GM23338 (cell line): ENCODE results near the gene ASXL3. TPM values are rescaled to one million over a fixed set of nuclear protein-coding genes. Genes with fewer than 3 reads are reported as not detected.

Experiments
- ATAC-seq: fragments of 200-7000 bp; cut with Tn5 transposase; 3 replicates; pipeline ENCODE4 v1.9.1; 2020
- DNase-seq: peaks from one replicate; pipeline ENCODE4 v3.0.0-alpha.2; 2015; ENCODE audit warnings: low spot score
- H2AFZ ChIP-seq: fragments of 200-600 bp; sonication (generic); 2 replicates; pipeline ENCODE4 v1.8.0; 2016; ENCODE audit warnings: antibody characterized with exemption, mild to moderate bottlenecking, moderate library complexity
- H3F3A ChIP-seq: fragments of 200-600 bp; sonication (generic); replicated peaks from 2 replicates; pipeline ENCODE4 v1.8.0; 2017; ENCODE audit warnings: antibody characterized with exemption, mixed run types, low read depth
- H3K27ac ChIP-seq: fragments of 200-600 bp; sonication (generic); 2 replicates; pipeline ENCODE4 v1.6.1; 2016; ENCODE audit warnings: low read depth
- H3K27me3 ChIP-seq: fragments of 200-600 bp; sonication (generic); 2 replicates; pipeline ENCODE4 v1.8.0; 2016; ENCODE audit warnings: mild to moderate bottlenecking, mixed run types, moderate library complexity; ENCODE audit not compliant: insufficient read depth
- H3K36me3 ChIP-seq: fragments of 200-600 bp; sonication (generic); 2 replicates; pipeline ENCODE4 v1.8.0; 2016; ENCODE audit warnings: mild to moderate bottlenecking; ENCODE audit not compliant: insufficient read depth
- H3K4me1 ChIP-seq: fragments of 200-600 bp; sonication (generic); 2 replicates; pipeline ENCODE4 v1.8.0; 2016; ENCODE audit warnings: mild to moderate bottlenecking, moderate library complexity; ENCODE audit not compliant: insufficient read depth
- H3K4me2 ChIP-seq: fragments of 200-600 bp; sonication (generic); 2 replicates; pipeline ENCODE4 v1.7.1; 2017; ENCODE audit warnings: mixed run types
- H3K4me3 ChIP-seq: fragments of 200-600 bp; sonication (generic); 2 replicates; pipeline ENCODE4 v1.6.1; 2016; ENCODE audit warnings: mixed run types
- H3K79me2 ChIP-seq: fragments of 200-600 bp; sonication (generic); replicated peaks from 2 replicates; pipeline ENCODE4 v1.8.0; 2017; ENCODE audit warnings: mild to moderate bottlenecking; ENCODE audit not compliant: insufficient read depth
- H3K9me2 ChIP-seq: fragments of 200-600 bp; sonication (generic); 2 replicates; pipeline ENCODE4 v1.8.0; 2017; ENCODE audit not compliant: insufficient read depth
- H4K20me1 ChIP-seq: fragments of 200-600 bp; sonication (generic); replicated peaks from 2 replicates; pipeline ENCODE4 v1.8.0; 2017; ENCODE audit warnings: mild to moderate bottlenecking; ENCODE audit not compliant: insufficient read depth
- H3K27ac Mint-ChIP-seq: 2 replicates; pipeline ENCODE4 v1.8.0; 2020; ENCODE audit warnings: inconsistent platforms, mild to moderate bottlenecking, moderate library complexity, mixed read lengths
- H3K27me3 Mint-ChIP-seq: 3 replicates; pipeline ENCODE4 v1.8.0; 2022; ENCODE audit warnings: low read depth, mild to moderate bottlenecking, moderate library complexity, mixed read lengths, inconsistent platforms; ENCODE audit not compliant: insufficient read depth, poor library complexity
- H3K36me3 Mint-ChIP-seq: 3 replicates; pipeline ENCODE4 v1.8.0; 2021; ENCODE audit warnings: low read depth, mild to moderate bottlenecking, inconsistent platforms, moderate library complexity, mixed read lengths
- H3K4me1 Mint-ChIP-seq: 3 replicates; pipeline ENCODE4 v1.8.0; 2020; ENCODE audit warnings: mild to moderate bottlenecking, inconsistent platforms, mixed read lengths
- H3K4me3 Mint-ChIP-seq: 3 replicates; pipeline ENCODE4 v1.8.0; 2021; ENCODE audit warnings: moderate library complexity, mild to moderate bottlenecking, inconsistent platforms, mixed read lengths
- H3K9me3 Mint-ChIP-seq: 3 replicates; pipeline ENCODE4 v1.8.0; 2020; ENCODE audit warnings: moderate library complexity, mild to moderate bottlenecking, inconsistent platforms, mixed read lengths
- CREB1 ChIP-seq: fragments of 250-450 bp; sonication (Bioruptor Pico); IDR thresholded peaks from 2 replicates; pipeline ENCODE4 v1.5.0; 2020; ENCODE audit warnings: low read depth, mild to moderate bottlenecking, moderate library complexity
- CTCF ChIP-seq, 2 experiments: fragments of 200-600 bp in 1 of 2; sonication (generic) in 1 of 2; conservative IDR thresholded peaks; 2 replicates each; pipeline versions ENCODE4 v1.5.1 to v1.6.1; 2016 to 2017; ENCODE audit warnings: antibody characterized with exemption in 2 of 2, low read depth in 2 of 2, mild to moderate bottlenecking in 2 of 2, moderate library complexity in 1 of 2
- ETS1 ChIP-seq: IDR thresholded peaks from 2 replicates; pipeline ENCODE4 v1.6.1; 2016; ENCODE audit warnings: antibody characterized with exemption
- EZH2 ChIP-seq: fragments of 200-600 bp; sonication (generic); IDR thresholded peaks from one replicate; pipeline ENCODE4 v1.8.0; 2017; ENCODE audit warnings: antibody characterized with exemption, mild to moderate bottlenecking, low read depth; ENCODE audit not compliant: unreplicated experiment
- EZH2phosphoT487 ChIP-seq: fragments of 200-600 bp; sonication (generic); IDR thresholded peaks from one replicate; pipeline ENCODE4 v1.8.1; 2018; ENCODE audit warnings: antibody characterized with exemption; ENCODE audit not compliant: unreplicated experiment
- JUNB ChIP-seq: IDR thresholded peaks from one replicate; pipeline ENCODE4 v1.6.1; 2016; ENCODE audit warnings: antibody characterized with exemption; ENCODE audit not compliant: unreplicated experiment
- NANOG ChIP-seq: IDR thresholded peaks from 2 replicates; pipeline ENCODE4 v1.6.1; 2016; ENCODE audit warnings: antibody characterized with exemption, borderline replicate concordance
- POLR2AphosphoS5 ChIP-seq: IDR thresholded peaks from 2 replicates; pipeline ENCODE4 v1.6.1; 2016; ENCODE audit warnings: antibody characterized with exemption, low read depth
- REST ChIP-seq: IDR thresholded peaks from one replicate; pipeline ENCODE4 v1.6.1; 2018; ENCODE audit warnings: antibody characterized with exemption; ENCODE audit not compliant: unreplicated experiment
- STAT1 ChIP-seq: IDR thresholded peaks from one replicate; pipeline ENCODE4 v1.6.1; 2016; ENCODE audit warnings: antibody characterized with exemption; ENCODE audit not compliant: unreplicated experiment
- ZNF114 ChIP-seq: fragments of 250-450 bp; sonication (Bioruptor Pico); IDR thresholded peaks from 2 replicates; pipeline ENCODE4 v1.5.0; 2020; ENCODE audit warnings: mild to moderate bottlenecking, moderate library complexity
- ZNF331 ChIP-seq: fragments of 250-450 bp; sonication (Bioruptor Pico); IDR thresholded peaks from 2 replicates; pipeline ENCODE4 v1.5.0; 2020; ENCODE audit warnings: low read depth, mild to moderate bottlenecking, moderate library complexity
- ZNF462 ChIP-seq: fragments of 250-450 bp; sonication (Bioruptor Pico); IDR thresholded peaks from 2 replicates; pipeline ENCODE4 v1.5.0; 2020; ENCODE audit warnings: mild to moderate bottlenecking, moderate library complexity
- polyA plus RNA-seq: library from polyadenylated mRNA; unstranded; fragments of >200 nt; fragmentation: Nextera tagmentation; extraction: Ambion mirVana; gene quantifications from 2 replicates; pipeline ENCODE4 v1.2.1, GENCODE V29; 2016
- total RNA-seq: library from RNA; depleted of rRNA; stranded (reverse); fragments of >200 nt; shearing (Covaris generic); gene quantifications from 2 replicates; pipeline ENCODE4 v1.2.3, GENCODE V29; 2014

ASXL3 gene
- total and polyA plus RNA-seq, 2 experiments from 2014 or later, result 0.23 to 1.4 TPM

GRCh38 chr18:33540392-33540791 is 37.6 kb upstream of the ASXL3 start:
- Histone ChIP-seq H3K4me3 (no peak overlapping the region), H2AFZ (no peak overlapping the region), H3K4me2 (no peak overlapping the region), H3K4me1 (no peaks in the 10 kb centered on the region), H3K27ac (no peak overlapping the region), H3K27me3 (no peaks in the 10 kb centered on the region), H3K36me3 (no peaks in the 10 kb centered on the region), H3K79me2 (no peaks in the 10 kb centered on the region), H3K9me2 (no peaks in the 10 kb centered on the region), H3F3A (no peaks in the 10 kb centered on the region), H4K20me1 (no peaks in the 10 kb centered on the region)
- ATAC-seq (no peak), DNase-seq (no peak)
- Mint-ChIP-seq H3K27me3 (no peaks in the 10 kb centered on the region), H3K27ac (no peak overlapping the region), H3K9me3 (no peaks in the 10 kb centered on the region), H3K4me3 (no peak overlapping the region), H3K4me1 (peaks cover 8% of the 10 kb centered on the region; the same call in 2 of the 3 replicates), H3K36me3 (no peaks in the 10 kb centered on the region)
- no peak for TF ChIP-seq NANOG
- TF ChIP-seq CTCF (conservative IDR thresholded peaks at IDR 0.05; ENCODE audit: low read depth in 2 of 2), result no peak
- TF ChIP-seq ETS1, result no peak
- TF ChIP-seq REST, result no peak
- no peak for TF ChIP-seq ZNF331
- TF ChIP-seq STAT1, result no peak
- TF ChIP-seq CREB1, result no peak
- no peak for TF ChIP-seq ZNF114 (CRISPR knock-in tag)
- no peak for TF ChIP-seq EZH2
- no peak for TF ChIP-seq EZH2phosphoT487
- no peak for TF ChIP-seq POLR2AphosphoS5
- no peak for TF ChIP-seq JUNB
- no peak for TF ChIP-seq ZNF462 (CRISPR knock-in tag)
